GM23338 (cell line): ENCODE data around the gene SLC36A2. TPM values are rescaled to one million over a fixed set of nuclear protein-coding genes. Genes with fewer than 3 reads are reported as not detected.

Experiments
- ATAC-seq: fragments of 200-7000 bp; cut with Tn5 transposase; 3 replicates; pipeline ENCODE4 v1.9.1; 2020
- DNase-seq: peaks from one replicate; pipeline ENCODE4 v3.0.0-alpha.2; 2015; ENCODE audit warnings: low spot score
- H2AFZ ChIP-seq: fragments of 200-600 bp; sonication (generic); 2 replicates; pipeline ENCODE4 v1.8.0; 2016; ENCODE audit warnings: antibody characterized with exemption, mild to moderate bottlenecking, moderate library complexity
- H3F3A ChIP-seq: fragments of 200-600 bp; sonication (generic); replicated peaks from 2 replicates; pipeline ENCODE4 v1.8.0; 2017; ENCODE audit warnings: antibody characterized with exemption, mixed run types, low read depth
- H3K27ac ChIP-seq: fragments of 200-600 bp; sonication (generic); 2 replicates; pipeline ENCODE4 v1.6.1; 2016; ENCODE audit warnings: low read depth
- H3K27me3 ChIP-seq: fragments of 200-600 bp; sonication (generic); 2 replicates; pipeline ENCODE4 v1.8.0; 2016; ENCODE audit warnings: mild to moderate bottlenecking, mixed run types, moderate library complexity; ENCODE audit not compliant: insufficient read depth
- H3K36me3 ChIP-seq: fragments of 200-600 bp; sonication (generic); 2 replicates; pipeline ENCODE4 v1.8.0; 2016; ENCODE audit warnings: mild to moderate bottlenecking; ENCODE audit not compliant: insufficient read depth
- H3K4me1 ChIP-seq: fragments of 200-600 bp; sonication (generic); 2 replicates; pipeline ENCODE4 v1.8.0; 2016; ENCODE audit warnings: mild to moderate bottlenecking, moderate library complexity; ENCODE audit not compliant: insufficient read depth
- H3K4me2 ChIP-seq: fragments of 200-600 bp; sonication (generic); 2 replicates; pipeline ENCODE4 v1.7.1; 2017; ENCODE audit warnings: mixed run types
- H3K4me3 ChIP-seq: fragments of 200-600 bp; sonication (generic); 2 replicates; pipeline ENCODE4 v1.6.1; 2016; ENCODE audit warnings: mixed run types
- H3K79me2 ChIP-seq: fragments of 200-600 bp; sonication (generic); replicated peaks from 2 replicates; pipeline ENCODE4 v1.8.0; 2017; ENCODE audit warnings: mild to moderate bottlenecking; ENCODE audit not compliant: insufficient read depth
- H3K9me2 ChIP-seq: fragments of 200-600 bp; sonication (generic); 2 replicates; pipeline ENCODE4 v1.8.0; 2017; ENCODE audit not compliant: insufficient read depth
- H4K20me1 ChIP-seq: fragments of 200-600 bp; sonication (generic); replicated peaks from 2 replicates; pipeline ENCODE4 v1.8.0; 2017; ENCODE audit warnings: mild to moderate bottlenecking; ENCODE audit not compliant: insufficient read depth
- H3K27ac Mint-ChIP-seq: 2 replicates; pipeline ENCODE4 v1.8.0; 2020; ENCODE audit warnings: inconsistent platforms, mild to moderate bottlenecking, moderate library complexity, mixed read lengths
- H3K27me3 Mint-ChIP-seq: 3 replicates; pipeline ENCODE4 v1.8.0; 2022; ENCODE audit warnings: low read depth, mild to moderate bottlenecking, moderate library complexity, mixed read lengths, inconsistent platforms; ENCODE audit not compliant: insufficient read depth, poor library complexity
- H3K36me3 Mint-ChIP-seq: 3 replicates; pipeline ENCODE4 v1.8.0; 2021; ENCODE audit warnings: low read depth, mild to moderate bottlenecking, inconsistent platforms, moderate library complexity, mixed read lengths
- H3K4me1 Mint-ChIP-seq: 3 replicates; pipeline ENCODE4 v1.8.0; 2020; ENCODE audit warnings: mild to moderate bottlenecking, inconsistent platforms, mixed read lengths
- H3K4me3 Mint-ChIP-seq: 3 replicates; pipeline ENCODE4 v1.8.0; 2021; ENCODE audit warnings: moderate library complexity, mild to moderate bottlenecking, inconsistent platforms, mixed read lengths
- H3K9me3 Mint-ChIP-seq: 3 replicates; pipeline ENCODE4 v1.8.0; 2020; ENCODE audit warnings: moderate library complexity, mild to moderate bottlenecking, inconsistent platforms, mixed read lengths
- CREB1 ChIP-seq: fragments of 250-450 bp; sonication (Bioruptor Pico); IDR thresholded peaks from 2 replicates; pipeline ENCODE4 v1.5.0; 2020; ENCODE audit warnings: low read depth, mild to moderate bottlenecking, moderate library complexity
- EZH2phosphoT487 ChIP-seq: fragments of 200-600 bp; sonication (generic); IDR thresholded peaks from one replicate; pipeline ENCODE4 v1.8.1; 2018; ENCODE audit warnings: antibody characterized with exemption; ENCODE audit not compliant: unreplicated experiment
- ZNF114 ChIP-seq: fragments of 250-450 bp; sonication (Bioruptor Pico); IDR thresholded peaks from 2 replicates; pipeline ENCODE4 v1.5.0; 2020; ENCODE audit warnings: mild to moderate bottlenecking, moderate library complexity
- polyA plus RNA-seq: library from polyadenylated mRNA; unstranded; fragments of >200 nt; fragmentation: Nextera tagmentation; extraction: Ambion mirVana; gene quantifications from 2 replicates; pipeline ENCODE4 v1.2.1, GENCODE V29; 2016
- total RNA-seq: library from RNA; depleted of rRNA; stranded (reverse); fragments of >200 nt; shearing (Covaris generic); gene quantifications from 2 replicates; pipeline ENCODE4 v1.2.3, GENCODE V29; 2014
- TF ChIP-seq, protein P1 (sequence below): fragments of 250-450 bp; sonication (Bioruptor Pico); IDR thresholded peaks from 2 replicates; pipeline ENCODE4 v1.5.0; 2020; ENCODE audit warnings: mild to moderate bottlenecking, moderate library complexity
- TF ChIP-seq, protein P2 (sequence below): IDR thresholded peaks from 2 replicates; pipeline ENCODE4 v1.6.1; 2016; ENCODE audit warnings: antibody characterized with exemption
- TF ChIP-seq, protein P3 (sequence below), 2 experiments: fragments of 200-600 bp in 1 of 2; sonication (generic) in 1 of 2; conservative IDR thresholded peaks; 2 replicates each; pipeline versions ENCODE4 v1.5.1 to v1.6.1; 2016 to 2017; ENCODE audit warnings: antibody characterized with exemption in 2 of 2, low read depth in 2 of 2, mild to moderate bottlenecking in 2 of 2, moderate library complexity in 1 of 2

The SLC36A2 gene
- total and polyA plus RNA-seq, 2 experiments from 2014 or later = 0.08 TPM; not detected in 1

DNA sequence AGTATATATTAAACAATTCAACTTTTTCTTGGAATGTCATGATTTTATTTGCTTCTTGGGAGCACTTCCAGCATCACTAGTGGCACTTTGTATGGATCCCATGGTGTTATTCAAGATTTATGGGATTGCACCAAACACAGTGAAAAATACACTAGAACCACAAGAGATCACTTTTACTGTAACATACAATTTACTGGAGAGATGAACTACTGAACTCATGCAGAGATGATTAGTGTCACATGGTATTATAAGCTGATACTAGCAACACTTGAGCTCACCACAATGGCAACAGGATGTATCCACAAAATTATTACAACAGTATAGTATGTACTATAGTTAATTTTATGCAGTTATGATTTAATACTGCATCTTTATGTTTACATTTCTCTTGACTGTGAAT is 16.3 kb upstream of the SLC36A2 start (continued):
- TF ChIP-seq, protein P1, sequence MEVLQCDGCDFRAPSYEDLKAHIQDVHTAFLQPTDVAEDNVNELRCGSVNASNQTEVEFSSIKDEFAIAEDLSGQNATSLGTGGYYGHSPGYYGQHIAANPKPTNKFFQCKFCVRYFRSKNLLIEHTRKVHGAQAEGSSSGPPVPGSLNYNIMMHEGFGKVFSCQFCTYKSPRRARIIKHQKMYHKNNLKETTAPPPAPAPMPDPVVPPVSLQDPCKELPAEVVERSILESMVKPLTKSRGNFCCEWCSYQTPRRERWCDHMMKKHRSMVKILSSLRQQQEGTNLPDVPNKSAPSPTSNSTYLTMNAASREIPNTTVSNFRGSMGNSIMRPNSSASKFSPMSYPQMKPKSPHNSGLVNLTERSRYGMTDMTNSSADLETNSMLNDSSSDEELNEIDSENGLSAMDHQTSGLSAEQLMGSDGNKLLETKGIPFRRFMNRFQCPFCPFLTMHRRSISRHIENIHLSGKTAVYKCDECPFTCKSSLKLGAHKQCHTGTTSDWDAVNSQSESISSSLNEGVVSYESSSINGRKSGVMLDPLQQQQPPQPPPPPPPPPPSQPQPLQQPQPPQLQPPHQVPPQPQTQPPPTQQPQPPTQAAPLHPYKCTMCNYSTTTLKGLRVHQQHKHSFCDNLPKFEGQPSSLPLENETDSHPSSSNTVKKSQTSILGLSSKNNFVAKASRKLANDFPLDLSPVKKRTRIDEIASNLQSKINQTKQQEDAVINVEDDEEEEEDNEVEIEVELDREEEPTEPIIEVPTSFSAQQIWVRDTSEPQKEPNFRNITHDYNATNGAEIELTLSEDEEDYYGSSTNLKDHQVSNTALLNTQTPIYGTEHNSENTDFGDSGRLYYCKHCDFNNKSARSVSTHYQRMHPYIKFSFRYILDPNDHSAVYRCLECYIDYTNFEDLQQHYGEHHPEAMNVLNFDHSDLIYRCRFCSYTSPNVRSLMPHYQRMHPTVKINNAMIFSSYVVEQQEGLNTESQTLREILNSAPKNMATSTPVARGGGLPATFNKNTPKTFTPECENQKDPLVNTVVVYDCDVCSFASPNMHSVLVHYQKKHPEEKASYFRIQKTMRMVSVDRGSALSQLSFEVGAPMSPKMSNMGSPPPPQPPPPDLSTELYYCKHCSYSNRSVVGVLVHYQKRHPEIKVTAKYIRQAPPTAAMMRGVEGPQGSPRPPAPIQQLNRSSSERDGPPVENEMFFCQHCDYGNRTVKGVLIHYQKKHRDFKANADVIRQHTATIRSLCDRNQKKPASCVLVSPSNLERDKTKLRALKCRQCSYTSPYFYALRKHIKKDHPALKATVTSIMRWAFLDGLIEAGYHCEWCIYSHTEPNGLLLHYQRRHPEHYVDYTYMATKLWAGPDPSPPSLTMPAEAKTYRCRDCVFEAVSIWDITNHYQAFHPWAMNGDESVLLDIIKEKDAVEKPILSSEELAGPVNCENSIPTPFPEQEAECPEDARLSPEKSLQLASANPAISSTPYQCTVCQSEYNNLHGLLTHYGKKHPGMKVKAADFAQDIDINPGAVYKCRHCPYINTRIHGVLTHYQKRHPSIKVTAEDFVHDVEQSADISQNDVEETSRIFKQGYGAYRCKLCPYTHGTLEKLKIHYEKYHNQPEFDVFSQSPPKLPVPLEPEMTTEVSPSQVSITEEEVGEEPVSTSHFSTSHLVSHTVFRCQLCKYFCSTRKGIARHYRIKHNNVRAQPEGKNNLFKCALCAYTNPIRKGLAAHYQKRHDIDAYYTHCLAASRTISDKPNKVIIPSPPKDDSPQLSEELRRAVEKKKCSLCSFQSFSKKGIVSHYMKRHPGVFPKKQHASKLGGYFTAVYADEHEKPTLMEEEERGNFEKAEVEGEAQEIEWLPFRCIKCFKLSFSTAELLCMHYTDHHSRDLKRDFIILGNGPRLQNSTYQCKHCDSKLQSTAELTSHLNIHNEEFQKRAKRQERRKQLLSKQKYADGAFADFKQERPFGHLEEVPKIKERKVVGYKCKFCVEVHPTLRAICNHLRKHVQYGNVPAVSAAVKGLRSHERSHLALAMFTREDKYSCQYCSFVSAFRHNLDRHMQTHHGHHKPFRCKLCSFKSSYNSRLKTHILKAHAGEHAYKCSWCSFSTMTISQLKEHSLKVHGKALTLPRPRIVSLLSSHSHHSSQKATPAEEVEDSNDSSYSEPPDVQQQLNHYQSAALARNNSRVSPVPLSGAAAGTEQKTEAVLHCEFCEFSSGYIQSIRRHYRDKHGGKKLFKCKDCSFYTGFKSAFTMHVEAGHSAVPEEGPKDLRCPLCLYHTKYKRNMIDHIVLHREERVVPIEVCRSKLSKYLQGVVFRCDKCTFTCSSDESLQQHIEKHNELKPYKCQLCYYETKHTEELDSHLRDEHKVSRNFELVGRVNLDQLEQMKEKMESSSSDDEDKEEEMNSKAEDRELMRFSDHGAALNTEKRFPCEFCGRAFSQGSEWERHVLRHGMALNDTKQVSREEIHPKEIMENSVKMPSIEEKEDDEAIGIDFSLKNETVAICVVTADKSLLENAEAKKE (CRISPR knock-in tag) = no peak
- TF ChIP-seq CREB1 (CRISPR knock-in tag) = no peak
- no peak for TF ChIP-seq ZNF114 (CRISPR knock-in tag)
- TF ChIP-seq, protein P2, sequence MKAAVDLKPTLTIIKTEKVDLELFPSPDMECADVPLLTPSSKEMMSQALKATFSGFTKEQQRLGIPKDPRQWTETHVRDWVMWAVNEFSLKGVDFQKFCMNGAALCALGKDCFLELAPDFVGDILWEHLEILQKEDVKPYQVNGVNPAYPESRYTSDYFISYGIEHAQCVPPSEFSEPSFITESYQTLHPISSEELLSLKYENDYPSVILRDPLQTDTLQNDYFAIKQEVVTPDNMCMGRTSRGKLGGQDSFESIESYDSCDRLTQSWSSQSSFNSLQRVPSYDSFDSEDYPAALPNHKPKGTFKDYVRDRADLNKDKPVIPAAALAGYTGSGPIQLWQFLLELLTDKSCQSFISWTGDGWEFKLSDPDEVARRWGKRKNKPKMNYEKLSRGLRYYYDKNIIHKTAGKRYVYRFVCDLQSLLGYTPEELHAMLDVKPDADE = no peak

DNA sequence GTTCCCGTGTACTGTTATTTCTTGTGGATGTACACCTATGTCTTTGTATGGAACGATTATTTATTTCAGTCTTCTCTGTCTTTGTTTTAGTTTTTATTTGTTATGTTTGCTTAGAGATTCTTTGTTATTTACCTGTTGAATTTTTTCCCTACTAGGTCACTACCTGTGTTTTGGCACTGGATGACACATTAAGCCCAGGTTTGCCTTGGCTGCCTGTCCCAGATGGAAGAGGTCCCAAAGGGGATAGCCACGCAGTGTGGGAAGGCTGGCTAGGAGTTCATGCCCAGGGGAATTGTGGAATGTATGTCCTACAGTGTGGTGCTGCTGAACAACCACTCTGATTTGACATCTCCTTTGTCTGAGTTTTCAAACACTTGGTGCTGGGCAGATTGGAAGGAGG is 15.6 kb upstream of the SLC36A2 start:
- ATAC-seq (no peak), DNase-seq (no peak)
- no peaks in the 10 kb centered on the region for H3K36me3 ChIP-seq
- H3K27ac ChIP-seq = no peak overlapping the region
- H3K9me3 Mint-ChIP-seq = peaks cover 35% of the 10 kb centered on the region
- no peaks in the 10 kb centered on the region for H4K20me1 ChIP-seq
- peaks cover 12% of the 10 kb centered on the region for H3K4me1 Mint-ChIP-seq
- peak overlapping the region; percentile 5; the same call in 1 of the 2 replicates for H2AFZ ChIP-seq
- H3K4me3 ChIP-seq = no peak overlapping the region
- H3K27me3 ChIP-seq = no peaks in the 10 kb centered on the region
- H3K27ac Mint-ChIP-seq = no peak overlapping the region
- H3K27me3 Mint-ChIP-seq = peaks cover 6% of the 10 kb centered on the region
- peaks cover 37% of the 10 kb centered on the region for H3K36me3 Mint-ChIP-seq
- no peaks in the 10 kb centered on the region for H3F3A ChIP-seq
- no peak for TF ChIP-seq EZH2phosphoT487
- TF ChIP-seq, protein P3, sequence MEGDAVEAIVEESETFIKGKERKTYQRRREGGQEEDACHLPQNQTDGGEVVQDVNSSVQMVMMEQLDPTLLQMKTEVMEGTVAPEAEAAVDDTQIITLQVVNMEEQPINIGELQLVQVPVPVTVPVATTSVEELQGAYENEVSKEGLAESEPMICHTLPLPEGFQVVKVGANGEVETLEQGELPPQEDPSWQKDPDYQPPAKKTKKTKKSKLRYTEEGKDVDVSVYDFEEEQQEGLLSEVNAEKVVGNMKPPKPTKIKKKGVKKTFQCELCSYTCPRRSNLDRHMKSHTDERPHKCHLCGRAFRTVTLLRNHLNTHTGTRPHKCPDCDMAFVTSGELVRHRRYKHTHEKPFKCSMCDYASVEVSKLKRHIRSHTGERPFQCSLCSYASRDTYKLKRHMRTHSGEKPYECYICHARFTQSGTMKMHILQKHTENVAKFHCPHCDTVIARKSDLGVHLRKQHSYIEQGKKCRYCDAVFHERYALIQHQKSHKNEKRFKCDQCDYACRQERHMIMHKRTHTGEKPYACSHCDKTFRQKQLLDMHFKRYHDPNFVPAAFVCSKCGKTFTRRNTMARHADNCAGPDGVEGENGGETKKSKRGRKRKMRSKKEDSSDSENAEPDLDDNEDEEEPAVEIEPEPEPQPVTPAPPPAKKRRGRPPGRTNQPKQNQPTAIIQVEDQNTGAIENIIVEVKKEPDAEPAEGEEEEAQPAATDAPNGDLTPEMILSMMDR (conservative IDR thresholded peaks at IDR 0.05; ENCODE audit: low read depth in 2 of 2) = no peak
- H3K4me3 Mint-ChIP-seq = no peak overlapping the region
- peaks cover 10% of the 10 kb centered on the region for H3K9me2 ChIP-seq
- no peak overlapping the region for H3K4me2 ChIP-seq
- H3K4me1 ChIP-seq = peaks cover 7% of the 10 kb centered on the region; the same call in 1 of the 2 replicates
- no peaks in the 10 kb centered on the region for H3K79me2 ChIP-seq
